HL-60 (cell line): ENCODE measurements around the gene PLEKHB1.

ENCODE experiments used
- DNase-seq, 2 experiments: peaks; one replicate each; pipeline ENCODE4 v3.0.0-alpha.2; 2010 to 2020; ENCODE audit warnings: low read depth in 1 of 2, low spot score in 1 of 2
- H3K27ac ChIP-seq: fragments of 250-450 bp; sonication (Bioruptor Pico); replicated peaks from 2 replicates; pipeline ENCODE4 v1.5.1; 2020; ENCODE audit warnings: mild to moderate bottlenecking, moderate library complexity
- H3K27me3 ChIP-seq: fragments of 250-450 bp; sonication (Bioruptor Pico); 2 replicates; pipeline ENCODE4 v1.5.1; 2021; ENCODE audit warnings: mild to moderate bottlenecking, moderate library complexity; ENCODE audit not compliant: insufficient read depth, poor library complexity, severe bottlenecking
- H3K4me3 ChIP-seq: replicated peaks from 2 replicates; pipeline ENCODE4 v1.5.1; 2011; ENCODE audit warnings: mild to moderate bottlenecking, control low read depth, low read length; ENCODE audit not compliant: insufficient read depth
- GABPA ChIP-seq: IDR thresholded peaks from 2 replicates; pipeline ENCODE4 v1.6.1; 2012; ENCODE audit warnings: low read depth
- POLR2AphosphoS5 ChIP-seq: IDR thresholded peaks from 2 replicates; pipeline ENCODE4 v1.6.1; 2012; ENCODE audit warnings: low read depth
- REST ChIP-seq: IDR thresholded peaks from 2 replicates; pipeline ENCODE4 v1.6.1; 2012; ENCODE audit warnings: low read depth; ENCODE audit not compliant: insufficient replicate concordance
- SPI1 ChIP-seq: IDR thresholded peaks from 2 replicates; pipeline ENCODE4 v1.6.1; 2012; ENCODE audit warnings: low read depth, mild to moderate bottlenecking, borderline replicate concordance
- TF ChIP-seq, protein P1 (sequence below): IDR thresholded peaks from one replicate; pipeline ENCODE4 v1.5.1; 2011; ENCODE audit warnings: low read length, control low read depth, inconsistent platforms; ENCODE audit not compliant: insufficient read depth

Gene PLEKHB1

DNA sequence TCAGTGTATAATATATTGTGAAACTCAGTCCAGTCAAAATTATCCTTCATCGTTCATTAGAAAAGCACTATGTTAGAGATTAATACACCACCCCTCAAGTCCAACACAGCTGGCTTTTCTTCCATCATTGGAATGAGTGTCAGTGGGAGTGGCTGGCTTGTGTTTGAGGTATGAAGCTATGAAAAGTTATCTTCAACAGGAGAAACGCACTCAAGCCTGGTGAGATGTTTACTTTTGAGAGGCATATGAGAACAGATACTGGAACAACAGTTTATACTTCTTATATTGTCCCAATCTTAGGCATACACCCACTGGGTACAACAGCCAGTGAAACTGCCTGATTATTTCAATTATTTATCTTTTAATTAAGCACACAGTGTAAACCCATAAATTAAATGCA is 34.3 kb downstream of the PLEKHB1 start:
- TF ChIP-seq, protein P1, sequence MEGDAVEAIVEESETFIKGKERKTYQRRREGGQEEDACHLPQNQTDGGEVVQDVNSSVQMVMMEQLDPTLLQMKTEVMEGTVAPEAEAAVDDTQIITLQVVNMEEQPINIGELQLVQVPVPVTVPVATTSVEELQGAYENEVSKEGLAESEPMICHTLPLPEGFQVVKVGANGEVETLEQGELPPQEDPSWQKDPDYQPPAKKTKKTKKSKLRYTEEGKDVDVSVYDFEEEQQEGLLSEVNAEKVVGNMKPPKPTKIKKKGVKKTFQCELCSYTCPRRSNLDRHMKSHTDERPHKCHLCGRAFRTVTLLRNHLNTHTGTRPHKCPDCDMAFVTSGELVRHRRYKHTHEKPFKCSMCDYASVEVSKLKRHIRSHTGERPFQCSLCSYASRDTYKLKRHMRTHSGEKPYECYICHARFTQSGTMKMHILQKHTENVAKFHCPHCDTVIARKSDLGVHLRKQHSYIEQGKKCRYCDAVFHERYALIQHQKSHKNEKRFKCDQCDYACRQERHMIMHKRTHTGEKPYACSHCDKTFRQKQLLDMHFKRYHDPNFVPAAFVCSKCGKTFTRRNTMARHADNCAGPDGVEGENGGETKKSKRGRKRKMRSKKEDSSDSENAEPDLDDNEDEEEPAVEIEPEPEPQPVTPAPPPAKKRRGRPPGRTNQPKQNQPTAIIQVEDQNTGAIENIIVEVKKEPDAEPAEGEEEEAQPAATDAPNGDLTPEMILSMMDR, result no peak
- TF ChIP-seq GABPA (no peak), POLR2AphosphoS5 (no peak), REST (no peak), SPI1 (no peak)
- DNase-seq, result no peak
- H3K27ac ChIP-seq, result no peak overlapping the region
- H3K4me3 ChIP-seq, result no peak overlapping the region
- no peaks in the 10 kb centered on the region for H3K27me3 ChIP-seq

DNA sequence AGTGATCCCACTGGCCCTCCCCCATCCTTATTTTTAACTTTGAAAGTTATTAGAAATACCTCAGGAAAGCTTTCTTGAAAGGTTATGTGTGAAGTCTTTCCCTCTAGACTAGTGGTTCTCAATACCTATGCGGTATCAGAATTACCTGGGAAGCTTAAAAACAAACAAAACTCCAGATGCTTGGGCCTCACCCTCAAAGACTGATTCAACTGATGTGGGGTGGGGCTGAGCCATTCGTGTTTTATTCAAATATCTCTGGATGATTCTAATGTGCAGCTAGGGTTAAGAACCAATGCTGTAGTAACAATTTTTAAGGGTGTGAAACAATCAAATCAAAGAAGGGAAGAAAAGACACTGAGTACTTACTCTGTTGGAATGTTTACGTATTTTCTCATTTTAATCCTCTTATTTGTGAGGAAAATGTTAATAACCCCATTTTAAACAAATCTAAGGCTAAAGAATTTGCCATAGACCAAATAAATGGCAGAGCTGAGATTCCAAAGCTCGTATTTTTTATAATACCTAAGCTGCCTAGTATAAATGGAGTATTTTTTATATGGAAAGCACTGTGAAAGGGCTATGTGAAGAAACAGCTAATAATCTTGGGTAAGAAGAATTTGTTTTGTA is 47.6 kb downstream of the PLEKHB1 start:
- Histone ChIP-seq H3K27me3 (no peaks in the 10 kb centered on the region), H3K4me3 (no peak overlapping the region), H3K27ac (no peak overlapping the region)
- TF ChIP-seq SPI1, result no peak
- TF ChIP-seq REST, result no peak
- TF ChIP-seq GABPA, result no peak
- no peak for TF ChIP-seq POLR2AphosphoS5
- TF ChIP-seq, protein P1, result no peak
- DNase-seq, result no peak

DNA sequence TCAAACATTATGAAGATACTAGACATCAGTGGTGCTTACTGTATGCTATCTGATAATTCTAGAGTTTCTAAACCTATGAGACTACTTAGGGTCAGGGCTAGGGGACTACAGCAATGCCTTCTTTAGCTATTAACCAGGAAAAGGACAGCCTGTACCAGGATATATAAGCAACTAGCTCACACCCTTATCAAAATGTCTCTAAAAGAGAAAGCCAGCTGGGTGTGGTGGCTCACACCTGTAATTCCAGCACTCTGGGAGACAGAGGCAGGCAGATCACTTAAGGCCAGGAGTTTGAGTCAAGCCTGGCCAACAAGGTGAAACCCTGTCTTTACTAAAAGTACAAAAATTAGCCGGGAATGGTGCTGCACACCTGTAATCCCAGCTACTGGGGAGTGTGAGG is 58.7 kb downstream of the PLEKHB1 start:
- no peak overlapping the region for H3K27ac ChIP-seq
- no peak for DNase-seq
- no peak overlapping the region for H3K4me3 ChIP-seq
- no peaks in the 10 kb centered on the region for H3K27me3 ChIP-seq
- no peak for TF ChIP-seq REST

DNA sequence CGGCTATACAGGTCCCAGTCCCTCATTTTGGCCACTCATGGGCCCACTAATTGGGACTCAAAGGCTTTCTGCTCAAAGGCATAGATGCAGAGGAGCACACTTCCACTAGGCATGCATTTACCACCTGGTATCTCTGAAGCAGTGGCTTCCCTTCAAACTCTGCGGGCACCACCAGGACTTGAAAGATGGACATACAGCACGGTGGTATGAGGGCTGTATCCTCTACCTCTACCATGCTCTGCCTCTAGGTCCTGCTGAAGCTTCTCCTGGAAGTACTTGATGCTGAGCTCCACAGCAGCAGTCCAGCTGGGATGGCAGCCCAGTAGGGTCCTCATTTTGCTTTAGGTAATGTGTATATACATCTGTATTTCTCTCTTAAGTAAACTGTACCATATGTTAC is 64.6 kb downstream of the PLEKHB1 start:
- H3K27me3 ChIP-seq, result no peaks in the 10 kb centered on the region
- TF ChIP-seq REST (no peak), SPI1 (no peak), POLR2AphosphoS5 (no peak), GABPA (no peak)
- TF ChIP-seq, protein P1, result no peak
- DNase-seq, result no peak
- H3K4me3 ChIP-seq, result no peak overlapping the region
- no peak overlapping the region for H3K27ac ChIP-seq
